HepG2 (cell line): ENCODE results near the gene KCNK2.

Experiments
- ARID3A ChIP-seq: IDR thresholded peaks from 2 replicates; pipeline ENCODE4 v1.6.1; 2012; ENCODE audit warnings: low read depth, low read length, improper control_type of control experiment
- CHD2 ChIP-seq: IDR thresholded peaks from 2 replicates; pipeline ENCODE4 v1.6.1; 2011; ENCODE audit warnings: low read depth, low read length, improper control_type of control experiment
- ELF3 ChIP-seq: IDR thresholded peaks from 2 replicates; pipeline ENCODE4 v1.6.1; 2016; ENCODE audit warnings: missing genetic modification reagents, missing compliant biosample characterization
- GFI1 ChIP-seq: sonication (generic); formaldehyde crosslinking; IDR thresholded peaks from 2 replicates; pipeline ENCODE4 v1.5.0; 2020; ENCODE audit warnings: missing genetic modification reagents, mild to moderate bottlenecking, borderline replicate concordance
- GTF2F1 ChIP-seq: fragments of 150-350 bp; IDR thresholded peaks from 2 replicates; pipeline ENCODE4 v1.6.1; 2014; ENCODE audit warnings: low read length
- MLX ChIP-seq: IDR thresholded peaks from 2 replicates; pipeline ENCODE4 v1.6.1; 2016
- PAWR ChIP-seq: sonication (generic); formaldehyde crosslinking; IDR thresholded peaks from 2 replicates; pipeline ENCODE4 v1.4.0; 2020; ENCODE audit warnings: missing genetic modification reagents, mild to moderate bottlenecking, borderline replicate concordance
- RNF2 ChIP-seq: fragments of 450-650 bp; conservative IDR thresholded peaks from 2 replicates; pipeline ENCODE4 v1.6.1; 2016; ENCODE audit warnings: low read depth
- SUZ12 ChIP-seq: fragments of 150-350 bp; IDR thresholded peaks from 2 replicates; pipeline ENCODE4 v1.6.1; 2014; ENCODE audit warnings: low read depth, low read length
- TEAD2 ChIP-seq: sonication (generic); formaldehyde crosslinking; IDR thresholded peaks from 2 replicates; pipeline ENCODE4 v1.9.0; 2021; ENCODE audit warnings: missing genetic modification reagents
- TFAP4 ChIP-seq: sonication (generic); IDR thresholded peaks from 2 replicates; pipeline ENCODE4 v1.6.1; 2016; ENCODE audit warnings: low read depth, borderline replicate concordance
- ZKSCAN1 ChIP-seq: fragments of 150-350 bp; IDR thresholded peaks from 2 replicates; pipeline ENCODE4 v1.6.1; 2014; ENCODE audit warnings: low read length
- ZNF230 ChIP-seq: sonication (generic); formaldehyde crosslinking; IDR thresholded peaks from 2 replicates; pipeline ENCODE4 v1.4.0; 2020; ENCODE audit warnings: mild to moderate bottlenecking, missing genetic modification reagents
- ZNF678 ChIP-seq: sonication (generic); formaldehyde crosslinking; IDR thresholded peaks from 2 replicates; pipeline ENCODE4 v1.4.0; 2020; ENCODE audit warnings: mild to moderate bottlenecking, missing genetic modification reagents

GRCh38 chr1:215147024-215147423 lies 64.5 kb downstream of the KCNK2 start:
- no peak for TF ChIP-seq RNF2
- TF ChIP-seq PAWR: no peak
- no peak for TF ChIP-seq GFI1
- TF ChIP-seq ZKSCAN1: no peak
- TF ChIP-seq ZNF678 (CRISPR knock-in tag): no peak
- TF ChIP-seq GTF2F1: no peak
- no peak for TF ChIP-seq ELF3
- no peak for TF ChIP-seq TFAP4
- no peak for TF ChIP-seq CHD2
- no peak for TF ChIP-seq MLX (CRISPR knock-in tag)
- TF ChIP-seq SUZ12: no peak
- no peak for TF ChIP-seq ZNF230 (CRISPR knock-in tag)
- no peak for TF ChIP-seq TEAD2 (CRISPR knock-in tag)
- no peak for TF ChIP-seq ARID3A
